GM18526 (cell line): ENCODE results near the gene KCNN1.

ENCODE experiments used
- POLR2A ChIP-seq: IDR thresholded peaks from 3 replicates; pipeline ENCODE4 v1.6.1; 2011; ENCODE audit not compliant: insufficient read length; ENCODE audit errors: extremely low read depth

Gene KCNN1

DNA sequence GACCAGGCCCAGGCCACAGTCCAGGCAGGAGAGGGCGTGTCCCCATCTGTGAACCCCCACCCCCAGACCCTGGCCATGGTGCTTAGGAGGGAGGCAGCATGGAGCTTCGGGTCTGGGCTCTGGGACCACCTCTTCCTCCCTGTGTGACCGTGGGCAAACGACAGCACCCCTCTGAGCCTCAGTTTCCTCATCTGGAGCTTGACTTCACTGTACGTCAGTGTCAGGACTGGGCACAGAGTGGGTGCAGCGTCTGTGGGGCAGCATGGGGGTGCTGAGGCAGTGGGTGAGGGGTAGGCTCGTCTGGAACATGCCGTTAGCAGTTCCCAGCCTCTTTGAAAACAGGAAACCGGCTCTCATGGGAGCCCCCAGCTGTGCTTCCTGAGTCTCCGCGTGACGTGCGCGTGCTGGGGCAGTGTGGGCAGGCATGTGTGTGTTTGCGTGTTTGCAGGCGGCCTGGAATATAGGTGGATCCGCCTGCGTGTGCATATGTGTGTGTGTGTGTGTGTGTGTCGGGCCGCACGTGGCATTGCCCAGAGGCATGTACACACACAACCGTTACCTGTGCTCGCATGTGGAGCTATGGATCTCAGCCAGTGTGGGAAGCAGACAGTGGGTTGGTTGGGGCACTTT lies 56.8 kb downstream of the KCNN1 start:
- peak; percentile 18 for TF ChIP-seq POLR2A

- TF ChIP-seq POLR2A: no peak
Observed at GRCh38 chr19:18027151-18027550, 60.2 kb downstream of the KCNN1 start.

DNA sequence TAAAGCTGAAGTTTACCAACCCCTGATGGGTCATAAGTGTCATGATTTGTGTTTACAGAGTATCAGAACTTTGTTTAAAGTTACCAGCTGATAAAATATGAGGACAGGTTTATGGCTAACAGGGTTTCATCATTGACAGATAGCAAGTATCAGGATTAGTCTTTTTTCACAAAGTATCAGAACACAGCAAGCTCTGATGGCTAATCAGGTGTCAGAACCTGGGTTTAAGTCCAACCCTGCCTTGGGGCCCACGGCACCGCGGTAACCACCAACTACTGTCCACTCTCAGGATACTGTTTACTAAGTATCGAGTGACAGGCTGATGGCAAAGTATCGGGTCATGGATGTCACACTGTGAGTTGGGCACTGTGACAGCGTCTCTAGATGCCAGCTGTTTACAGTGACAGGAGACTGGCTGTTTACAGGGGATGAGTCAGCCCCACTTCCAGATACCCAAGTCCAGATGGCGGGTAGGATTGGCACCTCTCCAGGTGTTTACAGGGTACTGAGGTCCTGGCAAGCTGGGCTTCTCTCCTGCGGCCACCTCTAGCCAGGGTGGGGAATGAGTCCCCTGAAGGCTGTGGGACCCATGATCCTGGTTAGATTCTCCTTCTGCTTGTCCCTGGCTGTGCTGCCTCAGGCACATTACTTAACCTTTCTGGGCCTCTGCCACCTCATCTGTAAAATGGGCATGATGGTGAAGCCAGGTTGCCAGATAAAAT lies 62.9 kb downstream of the KCNN1 start:
- no peak for TF ChIP-seq POLR2A

- TF ChIP-seq POLR2A: no peak
Observed at GRCh38 chr19:18041054-18041453, 74.1 kb downstream of the KCNN1 start.

DNA sequence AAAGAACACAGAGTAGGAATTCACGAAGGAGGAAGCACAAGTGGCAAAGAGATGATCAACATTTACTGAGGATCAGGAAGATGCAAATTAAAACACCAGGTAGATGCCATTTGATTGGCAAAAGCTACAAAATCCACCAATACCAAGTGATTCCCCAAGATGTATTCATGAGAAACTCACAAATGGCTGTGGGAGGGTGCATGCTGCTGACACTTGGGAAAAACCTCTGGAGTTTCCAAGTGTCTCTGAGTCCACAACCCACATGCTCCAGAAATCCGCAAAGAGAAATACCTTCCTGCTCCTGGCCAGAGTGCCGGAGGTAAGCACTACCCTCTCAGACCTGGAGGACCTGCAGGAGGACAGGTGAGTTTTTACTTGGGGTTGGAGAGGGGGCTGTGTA lies 76.8 kb downstream of the KCNN1 start:
- TF ChIP-seq POLR2A: no peak

GRCh38 chr19:18044825-18045304 lies 78.0 kb downstream of the KCNN1 start:
- TF ChIP-seq POLR2A: no peak

- TF ChIP-seq POLR2A: no peak
Observed at GRCh38 chr19:18045307-18046050, 78.6 kb downstream of the KCNN1 start.

DNA sequence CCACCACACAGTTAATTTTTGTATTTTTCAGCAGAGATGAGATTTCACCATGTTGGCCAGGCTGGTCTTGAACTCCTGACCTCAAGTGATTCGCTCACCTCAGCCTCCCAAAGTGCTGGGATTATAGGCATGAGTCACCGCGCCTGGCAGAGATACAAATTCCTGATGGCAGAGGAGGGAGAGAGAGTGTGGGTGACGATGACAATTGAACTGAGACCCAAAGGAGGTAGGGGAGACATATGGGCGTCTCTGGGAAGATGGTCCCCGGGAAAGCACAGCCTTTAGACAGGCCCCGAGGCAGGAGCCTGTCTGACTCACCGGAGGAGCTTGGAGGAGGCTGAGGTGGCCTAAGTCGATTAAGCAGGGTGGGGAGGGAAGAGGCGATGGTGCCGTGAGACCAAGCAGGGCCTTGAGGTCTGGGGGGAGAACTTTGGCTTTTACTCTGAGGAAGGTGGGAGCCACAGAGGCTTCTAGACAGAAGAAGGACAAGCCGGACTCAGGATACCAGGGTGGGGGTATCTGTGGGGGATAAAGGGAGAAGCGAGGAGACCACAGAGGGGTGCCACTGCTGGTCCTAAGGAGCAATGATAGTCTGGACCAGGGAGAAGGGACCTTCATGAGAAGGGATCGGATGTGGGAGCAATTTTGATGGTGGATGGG lies 79.3 kb downstream of the KCNN1 start:
- TF ChIP-seq POLR2A: no peak

DNA sequence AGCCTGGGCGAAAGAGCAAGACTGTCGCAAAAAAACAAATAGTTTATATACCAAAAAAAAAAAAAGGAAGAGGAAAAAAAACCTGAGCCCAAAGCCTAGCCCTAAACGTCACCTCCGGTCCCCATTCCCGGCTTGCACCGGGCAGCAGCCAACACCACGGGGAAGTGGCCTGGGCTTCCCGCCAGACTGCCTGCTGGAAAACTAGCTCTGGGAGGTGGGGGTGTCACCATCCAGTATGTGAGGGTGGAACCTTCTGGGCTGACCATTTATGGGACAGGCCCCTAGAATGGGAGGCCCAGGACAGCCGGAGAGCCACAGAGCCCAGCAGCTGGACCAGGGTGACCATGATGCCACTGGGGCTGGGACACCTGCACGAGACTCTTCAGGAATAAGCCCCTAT lies 82.5 kb downstream of the KCNN1 start:
- no peak for TF ChIP-seq POLR2A
